ENCODE data around the gene IL27RA.

The IL27RA gene

DNA sequence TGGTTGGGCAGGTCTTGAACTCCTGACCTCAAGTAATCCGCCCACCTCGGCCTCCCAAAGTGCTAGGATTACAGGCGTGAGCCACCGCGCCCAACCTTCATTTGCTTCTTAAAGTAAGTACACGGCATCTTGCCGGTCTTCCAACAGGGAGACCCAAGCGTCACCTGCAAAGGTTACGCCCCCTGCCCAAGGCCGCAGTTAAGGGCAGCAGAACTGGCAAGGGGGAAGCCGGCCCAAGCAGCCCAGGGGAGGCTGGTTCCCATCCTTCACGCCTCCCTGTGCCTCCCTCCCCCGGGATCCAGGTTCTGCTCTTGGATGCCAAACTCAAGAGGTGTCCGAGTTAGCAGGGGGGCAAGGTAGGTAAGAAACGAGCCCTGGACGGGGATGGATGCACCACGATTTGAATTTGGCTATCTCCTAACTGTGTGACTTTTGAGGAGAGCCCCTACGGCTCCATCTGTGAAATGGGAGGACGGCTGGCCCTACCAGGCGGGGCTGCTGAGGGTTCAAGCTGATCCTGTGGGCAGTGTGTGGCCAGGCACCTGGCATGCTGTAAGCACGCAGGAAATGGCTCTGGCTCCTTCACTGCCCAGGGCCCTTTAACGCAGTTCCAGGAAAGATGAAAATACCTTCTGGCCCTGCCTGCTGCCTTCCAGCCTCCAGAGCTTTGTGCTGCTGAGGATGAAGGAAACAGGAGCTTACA is 34.5 kb upstream of the IL27RA start:
- DNase-seq (ENCODE audit: low read depth) = no peak
- no peak overlapping the region for H3K4me3 ChIP-seq (ENCODE audit: low read depth, low read length)
- TF ChIP-seq, protein P1, sequence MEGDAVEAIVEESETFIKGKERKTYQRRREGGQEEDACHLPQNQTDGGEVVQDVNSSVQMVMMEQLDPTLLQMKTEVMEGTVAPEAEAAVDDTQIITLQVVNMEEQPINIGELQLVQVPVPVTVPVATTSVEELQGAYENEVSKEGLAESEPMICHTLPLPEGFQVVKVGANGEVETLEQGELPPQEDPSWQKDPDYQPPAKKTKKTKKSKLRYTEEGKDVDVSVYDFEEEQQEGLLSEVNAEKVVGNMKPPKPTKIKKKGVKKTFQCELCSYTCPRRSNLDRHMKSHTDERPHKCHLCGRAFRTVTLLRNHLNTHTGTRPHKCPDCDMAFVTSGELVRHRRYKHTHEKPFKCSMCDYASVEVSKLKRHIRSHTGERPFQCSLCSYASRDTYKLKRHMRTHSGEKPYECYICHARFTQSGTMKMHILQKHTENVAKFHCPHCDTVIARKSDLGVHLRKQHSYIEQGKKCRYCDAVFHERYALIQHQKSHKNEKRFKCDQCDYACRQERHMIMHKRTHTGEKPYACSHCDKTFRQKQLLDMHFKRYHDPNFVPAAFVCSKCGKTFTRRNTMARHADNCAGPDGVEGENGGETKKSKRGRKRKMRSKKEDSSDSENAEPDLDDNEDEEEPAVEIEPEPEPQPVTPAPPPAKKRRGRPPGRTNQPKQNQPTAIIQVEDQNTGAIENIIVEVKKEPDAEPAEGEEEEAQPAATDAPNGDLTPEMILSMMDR (IDR thresholded peaks at IDR 0.05; ENCODE audit: low read depth, low read length) = no peak
- TF ChIP-seq MYC (IDR thresholded peaks at IDR 0.05; ENCODE audit: low read depth, low read length) = no peak
- TF ChIP-seq POLR2A (IDR thresholded peaks at IDR 0.05; ENCODE audit: extremely low read depth, insufficient read length) = no peak
- TF ChIP-seq, protein P2, sequence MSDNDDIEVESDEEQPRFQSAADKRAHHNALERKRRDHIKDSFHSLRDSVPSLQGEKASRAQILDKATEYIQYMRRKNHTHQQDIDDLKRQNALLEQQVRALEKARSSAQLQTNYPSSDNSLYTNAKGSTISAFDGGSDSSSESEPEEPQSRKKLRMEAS (IDR thresholded peaks at IDR 0.05; ENCODE audit: low read depth, low read length) = no peak

DNA sequence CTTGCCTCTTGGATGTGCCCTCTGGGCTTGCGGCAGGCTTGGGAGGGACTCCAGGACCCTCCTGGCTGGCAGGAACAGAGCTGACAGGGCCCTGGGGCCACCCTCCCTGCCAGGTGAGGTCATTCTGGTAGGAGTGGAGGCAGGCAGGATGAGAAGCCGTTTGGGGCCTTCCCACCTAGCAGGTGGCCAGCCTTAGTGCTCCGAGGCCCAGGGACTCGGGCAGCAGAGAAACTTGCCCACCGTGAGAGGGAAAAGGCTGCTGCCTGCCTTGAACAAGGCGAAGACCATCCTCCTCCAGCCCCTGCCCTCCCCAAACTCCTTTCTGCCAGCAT is 34.0 kb upstream of the IL27RA start:
- TF ChIP-seq MYC (IDR thresholded peaks at IDR 0.05; ENCODE audit: low read depth, low read length) (no peak), POLR2A (IDR thresholded peaks at IDR 0.05; ENCODE audit: extremely low read depth, insufficient read length) (no peak)
- TF ChIP-seq, protein P1 (IDR thresholded peaks at IDR 0.05; ENCODE audit: low read depth, low read length) = no peak
- TF ChIP-seq, protein P2 (IDR thresholded peaks at IDR 0.05; ENCODE audit: low read depth, low read length) = no peak
- H3K4me3 ChIP-seq (ENCODE audit: low read depth, low read length) = no peak overlapping the region
- no peak for DNase-seq (ENCODE audit: low read depth)

DNA sequence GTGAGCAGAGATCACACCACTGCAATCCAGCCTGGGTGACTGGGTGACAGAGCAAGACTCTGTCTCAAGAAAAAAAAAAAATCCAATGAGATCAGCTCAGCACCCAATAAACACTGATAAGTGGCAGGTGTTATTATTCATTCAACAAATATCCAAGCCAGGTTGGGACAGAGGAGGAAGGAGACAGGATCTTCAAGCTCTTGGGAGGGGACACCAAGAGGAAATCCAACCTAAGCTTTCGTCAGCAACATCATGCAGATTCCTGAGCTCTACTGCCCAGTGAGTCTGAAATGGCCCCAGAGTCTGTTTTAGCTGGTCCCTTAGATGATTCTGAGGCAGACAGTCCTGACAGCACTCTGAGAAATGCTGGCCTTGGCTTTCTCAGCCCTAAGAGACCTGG is 33.1 kb upstream of the IL27RA start:
- DNase-seq (ENCODE audit: low read depth) = no peak
- TF ChIP-seq POLR2A (IDR thresholded peaks at IDR 0.05; ENCODE audit: extremely low read depth, insufficient read length) = no peak
- TF ChIP-seq, protein P1 (IDR thresholded peaks at IDR 0.05; ENCODE audit: low read depth, low read length) = no peak
- TF ChIP-seq, protein P2 (IDR thresholded peaks at IDR 0.05; ENCODE audit: low read depth, low read length) = no peak
- H3K4me3 ChIP-seq (ENCODE audit: low read depth, low read length) = no peak overlapping the region

DNA sequence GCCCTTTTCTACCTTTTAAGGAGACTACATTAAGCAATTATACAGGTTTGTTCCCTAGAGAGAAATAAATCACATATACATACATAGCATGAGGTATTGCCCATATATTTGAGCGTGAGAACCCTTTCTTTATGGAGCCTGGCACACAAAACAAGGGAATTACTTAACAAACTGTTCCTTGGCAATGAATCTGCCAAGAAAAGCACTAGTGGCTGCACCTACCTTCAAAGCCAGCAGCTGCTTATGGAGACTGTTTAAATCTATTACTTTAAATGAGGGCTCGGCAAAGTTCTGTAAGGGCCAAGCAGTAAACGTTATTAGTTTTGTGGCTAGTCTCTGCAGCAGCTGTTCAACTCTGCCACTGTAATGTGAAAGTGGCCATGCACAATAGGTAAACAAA is 32.5 kb upstream of the IL27RA start:
- no peak for DNase-seq (ENCODE audit: low read depth)
- no peak overlapping the region for H3K4me3 ChIP-seq (ENCODE audit: low read depth, low read length)
- TF ChIP-seq, protein P2 (IDR thresholded peaks at IDR 0.05; ENCODE audit: low read depth, low read length) = no peak
- TF ChIP-seq, protein P1 (IDR thresholded peaks at IDR 0.05; ENCODE audit: low read depth, low read length) = no peak
- TF ChIP-seq MYC (IDR thresholded peaks at IDR 0.05; ENCODE audit: low read depth, low read length) (no peak), POLR2A (IDR thresholded peaks at IDR 0.05; ENCODE audit: extremely low read depth, insufficient read length) (no peak)

DNA sequence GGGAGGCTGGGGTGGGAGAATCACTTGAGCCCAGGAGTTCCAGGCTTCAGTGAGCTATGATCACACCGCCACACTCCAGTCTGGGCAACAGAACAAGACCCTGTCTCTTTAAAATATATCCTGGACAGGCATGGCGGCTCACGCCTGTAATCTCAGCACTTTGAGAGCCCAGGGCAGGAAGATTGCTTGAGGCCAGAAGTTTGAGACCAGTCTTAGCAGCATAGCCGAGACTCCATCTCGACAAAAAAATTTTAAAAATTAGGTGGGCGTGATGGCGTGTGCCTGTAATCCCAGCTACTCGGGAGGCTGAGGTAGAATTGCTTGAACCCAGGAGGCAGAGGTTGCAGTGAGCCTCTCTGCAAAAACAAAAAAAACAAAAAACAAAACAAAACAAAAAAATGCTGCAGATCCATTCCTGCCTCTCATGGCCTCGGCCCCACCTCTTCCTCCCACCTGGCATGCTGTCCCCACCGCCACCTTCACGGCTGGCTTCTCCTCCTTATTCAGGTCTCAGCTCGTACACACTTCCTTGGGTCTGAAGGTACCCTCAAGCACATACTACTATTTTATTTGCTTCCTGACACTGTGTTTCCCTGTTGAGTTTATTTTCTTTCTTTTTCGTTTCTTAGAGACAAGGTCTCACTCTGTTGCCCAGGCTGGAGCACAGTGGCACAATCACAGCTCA is 30.7 kb upstream of the IL27RA start:
- TF ChIP-seq MYC (IDR thresholded peaks at IDR 0.05; ENCODE audit: low read depth, low read length) = no peak
- TF ChIP-seq POLR2A (IDR thresholded peaks at IDR 0.05; ENCODE audit: extremely low read depth, insufficient read length) = no peak
- TF ChIP-seq, protein P2 (IDR thresholded peaks at IDR 0.05; ENCODE audit: low read depth, low read length) = no peak
- TF ChIP-seq, protein P1 (IDR thresholded peaks at IDR 0.05; ENCODE audit: low read depth, low read length) = no peak
- no peak overlapping the region for H3K4me3 ChIP-seq (ENCODE audit: low read depth, low read length)
- DNase-seq (ENCODE audit: low read depth) = no peak
